Spinal cord (tissue), 10 donors: ENCODE measurements around the gene TMEM117. TPM values are rescaled to one million over a fixed set of nuclear protein-coding genes. Genes with fewer than 3 reads are reported as not detected.

Source experiments
- DNase-seq, 6 donors: peaks; one replicate each; pipeline versions ENCODE4 v3.0.0 to v3.0.0-alpha.2; 2013 to 2015; ENCODE audit warnings: low spot score in 6 of 6, low read depth in 4 of 6
- H3K27ac ChIP-seq: one replicate; pipeline ENCODE4 v1.5.1; 2013; ENCODE audit warnings: low read depth, low read length, control low read depth
- H3K27me3 ChIP-seq: one replicate; pipeline ENCODE4 v1.6.1; 2013; ENCODE audit warnings: low read length; ENCODE audit not compliant: control insufficient read depth, insufficient read depth
- H3K36me3 ChIP-seq: one replicate; pipeline ENCODE4 v1.6.1; 2013; ENCODE audit warnings: low read length; ENCODE audit not compliant: control insufficient read depth, insufficient read depth
- H3K4me1 ChIP-seq: one replicate; pipeline ENCODE4 v1.6.1; 2013; ENCODE audit warnings: low read length; ENCODE audit not compliant: control insufficient read depth, insufficient read depth
- H3K4me3 ChIP-seq: one replicate; pipeline ENCODE4 v1.5.1; 2013; ENCODE audit warnings: low read depth, low read length, control low read depth
- H3K9me3 ChIP-seq: one replicate; pipeline ENCODE4 v1.6.1; 2013; ENCODE audit warnings: low read length; ENCODE audit not compliant: control insufficient read depth, insufficient read depth
- WGBS: methylation state at CpG from one replicate; pipeline ENCODE4 v1.1.5; 2013; ENCODE audit warnings: missing lambda C conversion rate; ENCODE audit not compliant: insufficient coverage; 5-methylcytosine and 5-hydroxymethylcytosine counted together
- polyA plus RNA-seq, 2 donors: library from polyadenylated mRNA; unstranded; fragments of 120-200 nt; gene quantifications; one replicate each; pipeline ENCODE4 v1.2.1, GENCODE V29; 2013; ENCODE audit not compliant: insufficient read length in 2 of 2
- total RNA-seq, 2 donors: library from RNA; depleted of rRNA in 1 of 2; stranded (reverse); fragments of 120-200 nt in 1 of 2; fragments of >200 nt in 1 of 2; gene quantifications; one replicate each; pipeline versions ENCODE4 v1.2.3 to v1.2.4, GENCODE V29; 2013 to 2014
- donor health status: healthy.

Gene TMEM117
- total and polyA plus RNA-seq, 4 donors = 14.7 to 52.8 (median 23.1) TPM

DNA sequence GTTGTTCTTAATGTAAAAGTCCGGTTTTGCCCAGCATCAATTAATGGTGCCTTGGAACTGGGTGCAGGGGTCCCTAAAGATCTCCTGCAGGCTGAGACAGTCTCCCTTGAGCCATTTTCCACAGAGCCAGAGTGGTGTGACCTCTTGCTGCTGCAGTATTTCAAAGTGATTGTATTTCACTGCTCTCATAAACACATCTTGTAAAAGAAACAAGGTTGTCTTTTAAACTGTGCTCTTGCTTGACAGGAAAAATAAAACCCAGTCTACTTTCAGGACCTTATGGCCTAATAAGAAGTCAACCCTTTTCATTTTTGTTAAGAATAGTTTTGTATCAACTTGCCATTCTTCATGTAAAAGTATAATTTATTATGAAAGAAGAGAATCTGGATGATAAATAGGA is 44.7 kb downstream of the TMEM117 start:
- DNase-seq = no peak
- no CpG with 5 or more reads among the region's 1 CpG for WGBS
- no peak overlapping the region for H3K4me3 ChIP-seq

DNA sequence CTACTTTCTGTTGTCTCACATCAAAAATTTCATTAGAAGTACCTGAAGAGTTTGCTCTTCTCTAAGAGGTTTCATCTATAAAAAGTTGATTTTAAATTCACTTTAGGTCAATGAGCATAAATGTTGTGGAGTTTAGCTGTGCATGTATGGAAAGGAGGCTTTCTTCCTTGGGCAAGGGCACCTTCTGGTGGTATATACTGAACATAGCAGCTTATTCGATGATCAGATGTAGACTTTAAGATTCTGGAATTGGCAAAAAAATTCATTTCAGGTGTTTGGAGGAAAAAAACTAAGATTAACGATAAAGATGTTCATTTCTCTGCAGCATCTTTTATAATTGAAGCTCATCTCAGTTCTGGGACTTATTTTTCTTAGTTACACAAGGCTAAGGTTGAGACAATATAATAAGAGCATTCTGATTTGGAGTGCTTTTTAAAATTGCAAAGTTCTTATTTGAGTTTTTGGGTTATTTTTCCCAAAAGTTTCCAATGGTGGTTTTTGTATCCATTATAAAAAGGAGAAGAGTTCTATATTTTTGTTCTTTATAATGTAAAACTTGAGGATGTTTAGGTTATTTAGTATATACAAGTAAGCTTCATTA is 46.8 kb downstream of the TMEM117 start:
- Histone ChIP-seq H3K4me1 (no peaks in the 10 kb centered on the region), H3K9me3 (no peaks in the 10 kb centered on the region), H3K27ac (no peak overlapping the region), H3K27me3 (no peaks in the 10 kb centered on the region), H3K36me3 (no peaks in the 10 kb centered on the region), H3K4me3 (no peak overlapping the region)
- WGBS = 25% methylated on average over 1 of the region's 2 CpGs
- DNase-seq = peak in 4 of 6 donors; percentile 15 to 87 (median 54)

More for the DNA sequence above, 44.7 kb downstream of the TMEM117 start:
- Histone ChIP-seq H3K27ac (no peak overlapping the region), H3K4me1 (no peaks in the 10 kb centered on the region), H3K9me3 (no peaks in the 10 kb centered on the region), H3K27me3 (no peaks in the 10 kb centered on the region), H3K36me3 (no peaks in the 10 kb centered on the region)

DNA sequence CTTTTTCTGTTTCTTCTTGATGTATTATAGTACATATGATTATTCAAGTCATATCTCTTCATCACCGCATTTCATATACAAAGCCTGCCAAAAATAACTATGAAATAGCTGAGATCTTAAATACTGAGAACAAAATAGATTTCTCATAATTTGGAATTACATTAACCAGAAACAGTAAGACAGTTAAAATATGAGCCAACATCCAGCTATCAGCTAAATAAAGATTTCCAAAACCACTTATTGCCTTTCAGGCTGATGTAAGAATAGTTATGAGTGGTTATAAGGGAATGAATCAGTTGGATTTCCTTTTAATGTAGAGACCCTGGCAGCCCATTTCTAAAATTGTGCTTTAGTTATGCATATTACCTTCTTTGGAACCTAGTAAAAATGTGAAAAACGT is 47.4 kb downstream of the TMEM117 start:
- H3K36me3 ChIP-seq = no peaks in the 10 kb centered on the region
- no peaks in the 10 kb centered on the region for H3K27me3 ChIP-seq
- no peaks in the 10 kb centered on the region for H3K4me1 ChIP-seq
- no peaks in the 10 kb centered on the region for H3K9me3 ChIP-seq
- no peak overlapping the region for H3K4me3 ChIP-seq
- no peak for DNase-seq
- no peak overlapping the region for H3K27ac ChIP-seq
- WGBS = no CpG with 5 or more reads among the region's 2 CpGs

DNA sequence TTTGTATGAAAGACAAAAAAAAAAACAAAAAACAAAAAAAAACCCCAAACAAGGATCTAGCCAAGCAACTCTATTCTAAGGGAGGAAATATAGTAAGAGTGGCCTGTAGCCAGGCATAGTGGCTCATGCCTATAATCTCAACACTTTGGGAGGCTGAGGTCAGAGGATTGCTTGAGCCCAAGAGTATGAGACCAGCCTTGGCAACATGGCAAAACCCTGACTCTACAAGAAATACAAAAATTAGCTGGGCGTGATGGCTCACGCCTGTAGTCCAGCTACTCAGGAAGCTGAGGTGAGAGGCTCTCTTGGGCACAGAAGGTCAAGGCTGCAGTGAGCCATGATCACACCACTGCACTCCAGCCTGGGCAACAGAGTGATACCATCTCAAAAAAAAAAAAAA is 47.9 kb downstream of the TMEM117 start:
- no peaks in the 10 kb centered on the region for H3K27me3 ChIP-seq
- no peak for DNase-seq
- H3K4me3 ChIP-seq = no peak overlapping the region
- no peaks in the 10 kb centered on the region for H3K4me1 ChIP-seq
- no CpG with 5 or more reads among the region's 2 CpGs for WGBS
- H3K27ac ChIP-seq = no peak overlapping the region
- H3K36me3 ChIP-seq = no peaks in the 10 kb centered on the region
- no peaks in the 10 kb centered on the region for H3K9me3 ChIP-seq

DNA sequence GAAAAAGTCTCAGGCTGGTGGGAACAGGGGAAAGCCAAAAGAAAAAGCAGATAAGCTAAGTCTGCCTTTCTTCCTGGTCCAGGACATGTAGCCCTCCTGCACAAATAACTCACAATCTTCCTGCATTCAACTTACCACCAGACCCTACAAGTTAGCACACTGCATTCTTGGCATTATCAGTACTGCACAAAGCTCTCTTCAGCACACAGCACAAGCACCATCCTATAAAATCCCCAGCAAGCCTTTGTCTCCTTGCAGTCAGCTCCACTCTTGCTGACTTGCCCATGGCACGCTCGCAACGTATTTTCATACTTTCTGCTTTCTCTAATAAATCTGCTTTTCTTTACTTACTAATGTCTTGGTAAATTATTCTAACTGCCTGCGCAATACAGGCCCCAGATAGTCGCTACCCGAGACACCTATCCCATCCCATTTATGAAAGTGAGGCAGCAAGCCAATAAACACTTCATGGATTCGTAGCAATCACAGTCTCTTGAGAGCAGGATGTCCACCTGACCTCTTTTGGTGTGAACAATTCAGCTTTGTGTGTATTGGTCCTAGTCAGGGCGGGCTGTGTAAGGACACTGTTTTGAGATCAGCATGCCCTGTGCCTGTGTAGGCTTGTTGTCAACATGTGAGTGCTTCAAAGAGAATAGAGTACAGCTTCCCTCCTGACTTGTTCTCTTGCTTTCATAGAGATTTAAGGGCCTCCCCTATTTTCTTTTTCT is 49.0 kb downstream of the TMEM117 start:
- Histone ChIP-seq H3K9me3 (no peaks in the 10 kb centered on the region), H3K4me3 (no peak overlapping the region), H3K27ac (peak overlapping the region; percentile 68), H3K27me3 (no peaks in the 10 kb centered on the region), H3K36me3 (no peaks in the 10 kb centered on the region), H3K4me1 (no peaks in the 10 kb centered on the region)
- WGBS = no CpG with 5 or more reads among the region's 8 CpGs
- DNase-seq = peak in 4 of 6 donors; percentile 7 to 54 (median 30)

DNA sequence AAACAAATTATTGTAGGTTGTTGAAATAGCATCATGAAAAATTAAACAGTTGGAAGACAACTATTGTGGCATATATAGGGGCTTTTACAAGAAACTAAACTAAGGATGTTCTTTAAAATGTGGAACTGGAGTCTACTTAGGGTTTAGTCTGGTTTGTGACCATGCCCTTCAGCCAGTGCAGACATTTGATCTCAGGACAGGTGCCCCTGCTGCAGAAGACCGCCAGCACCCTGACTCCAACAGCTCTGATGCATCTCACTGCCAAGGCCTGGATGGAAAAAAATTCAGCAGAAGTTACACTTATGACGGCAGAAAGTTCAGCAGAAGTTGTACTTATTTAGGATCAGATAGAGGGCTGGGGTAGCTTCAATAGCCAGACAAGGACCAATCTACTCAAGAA is 51.5 kb downstream of the TMEM117 start:
- no peak overlapping the region for H3K4me3 ChIP-seq
- no peaks in the 10 kb centered on the region for H3K36me3 ChIP-seq
- H3K4me1 ChIP-seq = no peaks in the 10 kb centered on the region
- DNase-seq = no peak
- H3K9me3 ChIP-seq = no peaks in the 10 kb centered on the region
- no peak overlapping the region for H3K27ac ChIP-seq
- H3K27me3 ChIP-seq = no peaks in the 10 kb centered on the region
- 100% methylated on average over 1 of the region's 2 CpGs for WGBS

DNA sequence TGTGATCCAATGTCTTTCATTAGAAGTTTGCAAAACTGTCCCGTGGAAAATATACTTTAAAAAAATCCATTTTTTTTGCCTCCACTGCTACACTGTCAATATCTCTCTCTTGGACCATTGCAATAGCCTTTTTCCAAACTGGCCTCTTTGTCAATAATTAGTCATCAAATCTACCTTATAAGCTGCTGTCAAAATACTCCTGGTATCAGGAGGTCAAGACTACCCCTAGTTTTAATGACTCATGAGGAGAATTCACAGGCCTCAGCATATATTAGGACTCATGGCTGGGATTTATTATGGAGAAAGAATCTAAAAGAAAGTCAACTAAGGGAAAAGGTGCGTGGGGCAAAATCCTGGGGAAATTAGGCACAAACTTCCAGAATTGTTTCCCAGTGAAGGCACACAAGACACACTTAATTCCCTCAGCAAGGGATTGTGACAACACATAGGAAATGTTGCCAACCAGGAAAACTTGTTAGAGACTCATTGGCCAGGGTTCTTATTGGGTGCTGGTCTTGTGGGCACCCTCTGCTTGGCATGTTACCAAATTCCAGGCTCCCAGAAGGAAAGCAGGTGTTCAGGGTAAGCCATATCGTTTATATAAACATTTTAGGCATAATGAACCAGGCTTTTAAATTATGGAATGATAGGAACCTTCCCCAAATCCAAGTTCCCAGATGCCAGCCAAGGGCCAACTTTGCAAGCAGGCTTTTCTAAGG is 56.1 kb downstream of the TMEM117 start:
- Histone ChIP-seq H3K36me3 (no peaks in the 10 kb centered on the region), H3K27me3 (no peaks in the 10 kb centered on the region), H3K9me3 (no peaks in the 10 kb centered on the region), H3K27ac (no peak overlapping the region), H3K4me1 (no peaks in the 10 kb centered on the region), H3K4me3 (no peak overlapping the region)
- 100% methylated on average over 1 of the region's 3 CpGs for WGBS
- DNase-seq = no peak

DNA sequence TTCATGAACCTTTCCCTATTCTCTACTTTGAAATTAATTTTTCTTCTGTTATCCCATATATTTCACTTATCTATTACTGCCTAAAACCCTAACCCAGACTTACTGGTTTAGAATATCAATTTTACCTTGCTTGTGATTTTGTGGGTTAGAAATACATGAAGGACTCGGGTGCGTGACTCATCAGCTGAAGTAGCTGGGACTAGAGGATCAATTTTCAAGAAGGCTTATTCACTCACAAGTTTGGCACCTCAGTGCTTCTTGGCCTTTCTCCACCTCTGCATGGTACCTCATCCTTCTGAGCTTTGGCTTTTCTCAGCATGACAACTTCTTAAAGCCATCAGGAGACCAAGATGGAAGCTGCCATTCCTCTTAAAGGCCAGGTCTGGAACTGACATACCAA is 57.8 kb downstream of the TMEM117 start:
- H3K4me1 ChIP-seq = no peaks in the 10 kb centered on the region
- no peaks in the 10 kb centered on the region for H3K27me3 ChIP-seq
- H3K27ac ChIP-seq = no peak overlapping the region
- H3K4me3 ChIP-seq = no peak overlapping the region
- no peaks in the 10 kb centered on the region for H3K9me3 ChIP-seq
- WGBS = no CpG with 5 or more reads among the region's 2 CpGs
- no peak for DNase-seq
- no peaks in the 10 kb centered on the region for H3K36me3 ChIP-seq

DNA sequence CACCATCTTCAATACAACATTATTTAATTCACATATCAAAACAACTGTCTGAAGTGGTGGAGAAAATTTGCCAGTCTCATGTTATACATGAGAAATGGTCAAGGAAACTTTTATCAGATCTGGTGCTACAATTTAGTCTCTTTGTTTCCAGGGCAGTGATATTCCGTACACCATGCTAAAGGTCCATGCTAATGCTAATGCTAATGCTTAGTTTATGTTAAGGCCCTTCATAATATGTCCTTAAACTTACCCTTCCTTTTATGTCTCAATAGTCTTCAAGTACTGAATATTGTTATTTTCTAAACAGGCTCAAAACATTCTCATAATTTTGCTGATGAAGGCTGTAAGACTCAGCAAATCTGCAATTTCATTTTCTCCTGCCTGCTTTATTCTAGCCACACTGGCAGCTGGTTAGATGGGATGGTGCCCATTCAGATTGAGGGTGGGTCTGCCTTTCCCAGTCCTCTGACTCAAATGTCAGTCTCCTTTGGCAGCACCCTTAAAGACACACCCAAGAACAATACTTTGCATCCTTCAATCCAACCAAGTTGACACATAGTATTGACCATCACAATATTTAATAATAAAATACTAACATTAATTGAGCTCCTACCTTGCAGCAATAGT is 59.8 kb downstream of the TMEM117 start:
- Histone ChIP-seq H3K4me1 (no peaks in the 10 kb centered on the region), H3K27ac (no peak overlapping the region), H3K4me3 (no peak overlapping the region), H3K27me3 (no peaks in the 10 kb centered on the region), H3K36me3 (no peaks in the 10 kb centered on the region), H3K9me3 (no peaks in the 10 kb centered on the region)
- no peak for DNase-seq
- WGBS = no CpG with 5 or more reads among the region's 1 CpG
